CD4-positive, alpha-beta T cell (primary cell): ENCODE results near the gene C17orf75. TPM values are rescaled to one million over a fixed set of nuclear protein-coding genes. Genes with fewer than 3 reads are reported as not detected.
"Not testable (repeated sequence)": the region's sequence is repeated elsewhere in the genome, so short reads cannot be mapped to it uniquely, and the experiment has no call there.

Experiments used
- ATAC-seq: fragments of 200-7000 bp; cut with Tn5 transposase; one replicate; pipeline ENCODE4 v1.10.0; 2022; ENCODE audit warnings: mild to moderate bottlenecking; ENCODE audit not compliant: poor library complexity
- CTCF ChIA-PET: fragments of 350-600 bp; sonication (Branson Sonifier 250); formaldehyde crosslinking; loops from one replicate; lab custom pipeline; 2021; ENCODE audit warnings: antibody characterized with exemption, inconsistent platforms; lab: Charles Lee
- POLR2A ChIA-PET: fragments of 350-600 bp; sonication (Branson Sonifier 250); formaldehyde crosslinking; loops from one replicate; lab custom pipeline; 2021; ENCODE audit warnings: antibody characterized with exemption, inconsistent platforms; lab: Charles Lee
- DNase-seq, 14 experiments: peaks; one replicate each; pipeline ENCODE4 v3.0.0-alpha.2; 2013 to 2020; ENCODE audit warnings: mixed read lengths in 2 of 14
- H3K27ac ChIP-seq, 2 donors: one replicate each; pipeline versions ENCODE4 v1.5.1 to v1.7.0; 2013; ENCODE audit warnings: low read length in 2 of 2, low read depth in 1 of 2, mild to moderate bottlenecking in 1 of 2
- H3K27me3 ChIP-seq, 2 experiments: 1 replicate in 1 of 2; 2 replicates in 1 of 2; pipeline versions ENCODE4 v1.6.1 to v1.7.0; 2013; ENCODE audit warnings: low read length in 2 of 2, control low read depth in 1 of 2, mild to moderate bottlenecking in 1 of 2, moderate library complexity in 1 of 2; ENCODE audit not compliant: insufficient read depth in 2 of 2, control insufficient read depth in 1 of 2
- H3K36me3 ChIP-seq: one replicate; pipeline ENCODE4 v1.6.1; 2013; ENCODE audit warnings: low read length, control low read depth; ENCODE audit not compliant: insufficient read depth
- H3K4me1 ChIP-seq: one replicate; pipeline ENCODE4 v1.6.1; 2013; ENCODE audit warnings: low read length, control low read depth; ENCODE audit not compliant: insufficient read depth
- H3K4me3 ChIP-seq: one replicate; pipeline ENCODE4 v1.5.1; 2013; ENCODE audit warnings: mild to moderate bottlenecking, low read length, moderate library complexity
- H3K9me3 ChIP-seq, 2 experiments: 1 replicate in 1 of 2; 2 replicates in 1 of 2; pipeline versions ENCODE4 v1.6.1 to v1.7.0; 2013; ENCODE audit warnings: low read length in 2 of 2, mild to moderate bottlenecking in 2 of 2, control low read depth in 1 of 2, moderate library complexity in 1 of 2; ENCODE audit not compliant: control insufficient read depth in 1 of 2, insufficient read depth in 1 of 2
- H3K27ac Mint-ChIP-seq: one replicate; pipeline ENCODE4 v1.8.0; 2020; ENCODE audit warnings: mixed read lengths
- H3K27me3 Mint-ChIP-seq: one replicate; pipeline ENCODE4 v1.8.0; 2021; ENCODE audit warnings: mixed read lengths
- H3K36me3 Mint-ChIP-seq: one replicate; pipeline ENCODE4 v1.8.0; 2021; ENCODE audit warnings: low read depth, mixed read lengths
- H3K4me1 Mint-ChIP-seq: one replicate; pipeline ENCODE4 v1.8.0; 2021; ENCODE audit warnings: low read depth, mixed read lengths
- H3K4me3 Mint-ChIP-seq: one replicate; pipeline ENCODE4 v1.8.0; 2020; ENCODE audit warnings: mild to moderate bottlenecking, mixed read lengths
- H3K9me3 Mint-ChIP-seq: one replicate; pipeline ENCODE4 v1.8.0; 2020; ENCODE audit warnings: mixed read lengths
- intact Hi-C, 2 experiments: fragments of 100-400 bp; cut with DNase I in 1 of 2; cut with micrococcal nuclease in 1 of 2; formaldehyde crosslinking; loops; one replicate each; pipeline versions ENCODE4 v1.15.1 to v1.9.0; 2023 to 2025; cut with DNase I, micrococcal nuclease
- total RNA-seq, 174 experiments: library from RNA in 2 of 174; stranded (reverse) in 2 of 174; gene quantifications; one replicate each; pipeline ENCODE4 v1.2.3 and lab custom pipeline; 2021 to 2026
- TF ChIP-seq, protein P1 (sequence below): fragments of 200-600 bp; IDR thresholded peaks from one replicate; pipeline ENCODE4 v1.8.0; 2022; ENCODE audit warnings: antibody characterized with exemption, mild to moderate bottlenecking

Gene C17orf75
- total RNA-seq, 2 experiments from 2014 or later = 12.8 to 15.9 TPM

DNA sequence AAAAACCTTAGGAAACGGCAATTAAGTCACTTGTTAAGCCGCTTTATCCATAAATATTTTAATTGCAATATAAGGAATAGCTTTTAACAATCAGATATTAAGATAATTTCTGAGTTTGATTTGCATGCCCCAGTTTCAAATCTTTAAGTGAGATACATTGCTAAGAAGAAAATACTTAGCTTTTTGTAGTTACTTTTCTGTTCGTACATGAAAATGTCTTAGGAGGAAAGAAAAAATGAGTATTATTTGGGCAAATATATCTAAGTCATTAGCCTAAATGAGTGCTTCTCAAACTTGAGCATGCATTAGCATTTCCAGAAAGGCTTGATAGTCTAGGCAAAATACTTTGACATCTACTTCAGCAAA, 14.4 kb upstream of the C17orf75 start:
- ChIA-PET CTCF (no interaction called here), POLR2A (no interaction called here)
- no peaks in the 10 kb centered on the region for H3K27me3 ChIP-seq
- no peaks in the 10 kb centered on the region for H3K27me3 Mint-ChIP-seq
- peaks cover 68% of the 10 kb centered on the region for H3K4me1 Mint-ChIP-seq
- intact Hi-C loops = loop anchor here in 1 of 2 experiments (10.0 kb wide), 1 partner anchor 518 kb away; the partner anchor contains the start of gene MYO1D
- H3K27ac Mint-ChIP-seq = no peak overlapping the region
- no peak for DNase-seq
- H3K4me3 Mint-ChIP-seq = peak overlapping the region; percentile 12
- no peak for ATAC-seq
- H3K4me1 ChIP-seq = peaks cover 63% of the 10 kb centered on the region
- no peaks in the 10 kb centered on the region for H3K9me3 Mint-ChIP-seq
- H3K36me3 Mint-ChIP-seq = peaks cover 92% of the 10 kb centered on the region
- H3K27ac ChIP-seq = no peak overlapping the region
- H3K4me3 ChIP-seq = no peak overlapping the region
- TF ChIP-seq, protein P1, sequence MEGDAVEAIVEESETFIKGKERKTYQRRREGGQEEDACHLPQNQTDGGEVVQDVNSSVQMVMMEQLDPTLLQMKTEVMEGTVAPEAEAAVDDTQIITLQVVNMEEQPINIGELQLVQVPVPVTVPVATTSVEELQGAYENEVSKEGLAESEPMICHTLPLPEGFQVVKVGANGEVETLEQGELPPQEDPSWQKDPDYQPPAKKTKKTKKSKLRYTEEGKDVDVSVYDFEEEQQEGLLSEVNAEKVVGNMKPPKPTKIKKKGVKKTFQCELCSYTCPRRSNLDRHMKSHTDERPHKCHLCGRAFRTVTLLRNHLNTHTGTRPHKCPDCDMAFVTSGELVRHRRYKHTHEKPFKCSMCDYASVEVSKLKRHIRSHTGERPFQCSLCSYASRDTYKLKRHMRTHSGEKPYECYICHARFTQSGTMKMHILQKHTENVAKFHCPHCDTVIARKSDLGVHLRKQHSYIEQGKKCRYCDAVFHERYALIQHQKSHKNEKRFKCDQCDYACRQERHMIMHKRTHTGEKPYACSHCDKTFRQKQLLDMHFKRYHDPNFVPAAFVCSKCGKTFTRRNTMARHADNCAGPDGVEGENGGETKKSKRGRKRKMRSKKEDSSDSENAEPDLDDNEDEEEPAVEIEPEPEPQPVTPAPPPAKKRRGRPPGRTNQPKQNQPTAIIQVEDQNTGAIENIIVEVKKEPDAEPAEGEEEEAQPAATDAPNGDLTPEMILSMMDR = no peak
- no peaks in the 10 kb centered on the region for H3K9me3 ChIP-seq
- peaks cover 85% of the 10 kb centered on the region for H3K36me3 ChIP-seq

DNA sequence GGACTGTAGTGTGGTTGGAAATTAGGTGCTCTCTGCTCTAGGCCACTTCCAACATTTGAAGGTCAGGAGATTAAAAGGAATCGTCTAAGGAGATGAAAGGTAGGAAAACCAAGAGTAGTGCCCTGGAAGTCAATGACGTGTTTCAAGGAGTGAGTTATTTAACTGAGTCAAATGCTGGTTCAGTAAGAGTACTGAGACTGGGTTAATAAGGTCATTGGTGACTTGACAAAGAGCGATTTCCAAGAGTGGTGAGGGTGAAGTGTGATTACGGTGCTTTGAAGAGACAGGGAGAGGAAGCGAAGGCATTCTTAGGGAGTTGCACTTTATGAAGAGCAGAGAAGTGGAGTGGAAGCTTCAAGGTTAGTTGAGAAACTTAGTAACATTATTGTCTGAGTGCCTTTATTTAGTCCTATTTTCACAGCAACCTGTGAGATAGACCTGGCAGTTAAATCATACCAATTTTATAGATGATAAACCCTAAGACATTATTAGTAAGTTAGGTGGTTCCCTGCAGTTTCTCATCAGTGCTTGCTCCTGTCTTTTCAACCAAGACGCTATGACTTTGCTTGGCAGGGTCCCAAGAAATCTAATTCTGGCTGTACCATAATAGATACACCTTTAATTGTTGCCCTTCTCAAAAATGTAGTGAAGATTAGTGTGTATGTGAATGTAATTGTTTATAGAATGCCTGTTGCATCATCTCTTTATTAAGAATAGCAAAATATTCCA, 13.8 kb upstream of the C17orf75 start:
- Mint-ChIP-seq H3K27ac (peak overlapping the region; percentile 24), H3K4me1 (peaks cover 65% of the 10 kb centered on the region), H3K9me3 (no peaks in the 10 kb centered on the region), H3K36me3 (peaks cover 92% of the 10 kb centered on the region), H3K27me3 (no peaks in the 10 kb centered on the region), H3K4me3 (peak overlapping the region; percentile 18)
- H3K4me1 ChIP-seq = peaks cover 63% of the 10 kb centered on the region
- peaks cover 79% of the 10 kb centered on the region for H3K36me3 ChIP-seq
- POLR2A ChIA-PET = no interaction called here
- CTCF ChIA-PET = no interaction called here
- intact Hi-C loops = loop anchor here in 1 of 2 experiments (10.0 kb wide), 1 partner anchor 519 kb away; the partner anchor contains the start of gene MYO1D
- no peaks in the 10 kb centered on the region for H3K27me3 ChIP-seq
- H3K9me3 ChIP-seq = no peaks in the 10 kb centered on the region
- H3K4me3 ChIP-seq = peak overlapping the region; percentile 5
- no peak for ATAC-seq
- TF ChIP-seq, protein P1 = no peak
- no peak overlapping the region for H3K27ac ChIP-seq
- DNase-seq = no peak

DNA sequence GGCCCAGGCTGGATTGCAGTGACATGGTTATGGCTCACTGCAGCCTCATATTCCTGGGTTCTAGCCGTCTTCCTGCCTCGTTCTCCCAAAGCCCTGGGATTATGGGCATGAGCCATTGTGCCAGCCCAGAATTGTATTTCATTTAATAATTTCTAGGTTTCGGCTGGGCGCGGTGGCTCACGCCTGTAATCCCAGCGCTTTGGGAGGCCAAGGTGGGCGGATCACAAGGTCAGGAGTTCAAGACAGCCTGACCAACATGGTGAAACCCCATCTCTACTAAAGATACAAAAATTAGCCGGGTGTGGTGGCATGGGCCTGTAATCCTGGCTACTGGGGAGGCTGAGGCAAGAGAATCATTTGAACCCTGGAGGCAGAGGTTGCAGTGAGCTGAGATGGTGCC, 10.8 kb upstream of the C17orf75 start:
- CTCF ChIA-PET, ATAC-seq, H3K27ac ChIP-seq, DNase-seq, H3K27me3 Mint-ChIP-seq, H3K27me3 ChIP-seq, H3K9me3 ChIP-seq, H3K9me3 Mint-ChIP-seq, H3K27ac Mint-ChIP-seq: not testable (repeated sequence)
- Mint-ChIP-seq H3K4me1 (peaks cover 61% of the 10 kb centered on the region), H3K36me3 (peaks cover 77% of the 10 kb centered on the region), H3K4me3 (peak overlapping the region; percentile 95)
- intact Hi-C loops = loop anchor here in 1 of 2 experiments (5.0 to 10.0 kb wide), 2 partner anchors 90 to 522 kb away; partner anchors contain the start of genes MYO1D and PSMD11
- peaks cover 50% of the 10 kb centered on the region for H3K36me3 ChIP-seq
- peaks cover 61% of the 10 kb centered on the region for H3K4me1 ChIP-seq
- H3K4me3 ChIP-seq = peak overlapping the region; percentile 91
- POLR2A ChIA-PET = interaction anchor here (1.2 kb wide), 1 partner anchor 11 kb away, joined by 3 read pairs; no protein-coding TSS in a partner anchor
